Pancreas (tissue), 10 donors: Measurements from ENCODE around the gene ASH1L. TPM values are rescaled to one million over a fixed set of nuclear protein-coding genes. Genes with fewer than 3 reads are reported as not detected.
"Not testable (repeated sequence)": the region's sequence is repeated elsewhere in the genome, so short reads cannot be mapped to it uniquely, and the experiment has no call there.

ENCODE experiments used
- ATAC-seq, 4 donors: fragments of 200-7000 bp; cut with Tn5 transposase; one replicate each; pipeline versions ENCODE4 v1.8.0 to v1.9.1; 2020; ENCODE audit warnings: mild to moderate bottlenecking in 4 of 4, moderate library complexity in 4 of 4
- DNase-seq, 6 donors: peaks; one replicate each; pipeline ENCODE4 v3.0.0-alpha.2; 2020
- FAIRE-seq: peaks from 2 replicates; lab custom pipeline; 2012; peaks lifted over from hg19 to GRCh38; lab: Jason Lieb, UNC
- H3K27ac ChIP-seq, 4 donors: fragments of 200-600 bp; sonication (generic); 1 replicate in 3 of 4; 2 replicates in 1 of 4; pipeline versions ENCODE4 v1.5.0 to v1.8.0; 2020
- H3K27me3 ChIP-seq, 4 donors: fragments of 200-600 bp; one replicate each; pipeline ENCODE4 v1.8.0; 2021
- H3K36me3 ChIP-seq, 3 donors: fragments of 200-600 bp; sonication (generic) in 1 of 3; one replicate each; pipeline versions ENCODE4 v1.5.0 to v1.8.0; 2020 to 2021
- H3K4me1 ChIP-seq, 3 donors: fragments of 200-600 bp; one replicate each; pipeline ENCODE4 v1.8.0; 2021
- H3K4me3 ChIP-seq, 4 donors: fragments of 200-600 bp; sonication (generic) in 2 of 4; one replicate each; pipeline versions ENCODE4 v1.5.0 to v1.8.0; 2020 to 2021
- H3K9me3 ChIP-seq, 4 donors: fragments of 200-600 bp; one replicate each; pipeline ENCODE4 v1.8.0; 2021
- WGBS, 2 donors: extraction: QIAGEN DNeasy Blood & Tissue Kit; methylation state at CpG; one replicate each; pipeline ENCODE4 v1.1.7; 2013; 5-methylcytosine and 5-hydroxymethylcytosine counted together
- intact Hi-C, 3 donors: fragments of 100-400 bp; cut with DNase I; formaldehyde crosslinking; loops; one replicate each; pipeline versions ENCODE4 v1.11.1 to v1.14.2; 2022
- polyA plus RNA-seq, 2 donors: library from polyadenylated mRNA; stranded (reverse); fragments of 200-250 nt; gene quantifications; one replicate each; pipeline ENCODE4 v1.2.3, GENCODE V29; 2013
- total RNA-seq, 6 donors: library from RNA; stranded (reverse); fragmentation: NEBNext Ultra II Directional in 4 of 6; extraction: Animal tissue kit (Norgen Biotek cat#: 25700) in 4 of 6; gene quantifications; one replicate each; pipeline versions ENCODE4 v1.2.1 to v1.2.4, GENCODE V29; 2021 to 2023
- TF ChIP-seq, protein P1 (sequence below), 4 donors: fragments of 200-600 bp; sonication (generic) in 3 of 4; IDR thresholded peaks; one replicate each; pipeline versions ENCODE4 v1.5.0 to v1.8.0; 2021; ENCODE audit warnings: antibody characterized with exemption in 4 of 4
- donor health status: healthy with polysubstance abuse.
- donor health status: DM: no; HTN: no; CAD: no; lungs with moderate emphysema.
- donor health status: DM: no; HTN: no; CAD: no.
- donor health status: control.
- donor health status: control.
- donor health status: Bipolar disorder and iron deficiency.
- donor health status: DM: yes; HTN: yes; CAD: no.
- donor health status: DM: no; HTN: no; CAD: no.
- donor health status: DM: no; HTN: no; CAD: no.
- donor health status: DM: yes; HTN: yes; CAD: no.

Gene ASH1L
- total and polyA plus RNA-seq, 8 donors, result 6.2 to 38.6 (median 22.9) TPM

DNA sequence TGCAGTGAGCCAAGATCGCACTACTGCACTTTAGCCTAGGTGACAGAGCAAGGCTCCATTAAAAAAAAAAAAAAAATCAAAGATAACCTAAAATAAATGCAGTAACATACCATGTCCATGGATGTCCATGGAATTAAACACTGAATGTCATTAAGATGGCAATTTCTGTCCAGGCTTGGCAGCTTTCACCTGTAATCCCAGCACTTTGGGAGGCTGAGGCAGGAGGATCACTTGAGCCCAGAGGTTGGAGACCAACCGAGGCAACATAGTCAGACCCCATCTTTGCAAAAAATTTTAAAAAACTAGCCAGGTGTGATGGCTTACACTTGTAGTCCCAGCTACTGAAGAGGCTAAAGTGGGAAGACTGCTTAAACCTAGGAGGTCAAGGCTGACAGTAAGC is 141.8 kb downstream of the ASH1L start:
- DNase-seq, result no peak
- Histone ChIP-seq H3K4me3 (no peak overlapping the region), H3K27me3 (no peaks in the 10 kb centered on the region), H3K4me1 (peaks cover 0 to 4% (median 0%) of the 10 kb centered on the region in 3 donors), H3K9me3 (no peaks in the 10 kb centered on the region), H3K27ac (no peak overlapping the region), H3K36me3 (peaks cover 0 to 8% (median 0%) of the 10 kb centered on the region in 3 donors)
- WGBS, 2 donors, result 97 to 100% methylated on average over 2 of the region's 2 CpGs
- no peak for FAIRE-seq
- intact Hi-C loops, result no loop called here
- TF ChIP-seq, protein P1, sequence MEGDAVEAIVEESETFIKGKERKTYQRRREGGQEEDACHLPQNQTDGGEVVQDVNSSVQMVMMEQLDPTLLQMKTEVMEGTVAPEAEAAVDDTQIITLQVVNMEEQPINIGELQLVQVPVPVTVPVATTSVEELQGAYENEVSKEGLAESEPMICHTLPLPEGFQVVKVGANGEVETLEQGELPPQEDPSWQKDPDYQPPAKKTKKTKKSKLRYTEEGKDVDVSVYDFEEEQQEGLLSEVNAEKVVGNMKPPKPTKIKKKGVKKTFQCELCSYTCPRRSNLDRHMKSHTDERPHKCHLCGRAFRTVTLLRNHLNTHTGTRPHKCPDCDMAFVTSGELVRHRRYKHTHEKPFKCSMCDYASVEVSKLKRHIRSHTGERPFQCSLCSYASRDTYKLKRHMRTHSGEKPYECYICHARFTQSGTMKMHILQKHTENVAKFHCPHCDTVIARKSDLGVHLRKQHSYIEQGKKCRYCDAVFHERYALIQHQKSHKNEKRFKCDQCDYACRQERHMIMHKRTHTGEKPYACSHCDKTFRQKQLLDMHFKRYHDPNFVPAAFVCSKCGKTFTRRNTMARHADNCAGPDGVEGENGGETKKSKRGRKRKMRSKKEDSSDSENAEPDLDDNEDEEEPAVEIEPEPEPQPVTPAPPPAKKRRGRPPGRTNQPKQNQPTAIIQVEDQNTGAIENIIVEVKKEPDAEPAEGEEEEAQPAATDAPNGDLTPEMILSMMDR (IDR thresholded peaks at IDR 0.05), result no peak
- no peak for ATAC-seq

DNA sequence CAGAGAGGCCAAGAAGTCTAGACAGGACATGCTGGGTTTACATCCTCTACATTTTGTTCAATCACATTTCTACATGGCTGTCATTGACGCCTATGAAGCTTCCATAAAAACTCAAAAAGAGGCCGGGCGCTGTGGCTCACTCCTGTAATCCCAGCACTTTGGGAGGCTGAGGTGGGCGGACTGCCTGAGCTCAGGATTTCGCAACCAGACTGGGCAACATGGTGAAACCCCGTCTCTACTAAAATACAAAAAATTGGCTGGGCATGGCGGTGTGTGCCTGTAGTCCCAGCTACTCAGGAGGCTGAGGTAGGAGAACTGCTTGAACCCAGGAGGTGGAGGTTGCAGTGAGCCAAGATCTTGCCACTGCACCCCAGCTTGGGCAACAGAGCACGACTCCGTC is 150.8 kb downstream of the ASH1L start:
- intact Hi-C loops, result not testable (repeated sequence)
- 92 to 95% methylated on average over 9 of the region's 9 CpGs for WGBS, 2 donors
- peaks cover 0 to 18% (median 0%) of the 10 kb centered on the region in 3 donors for H3K36me3 ChIP-seq

DNA sequence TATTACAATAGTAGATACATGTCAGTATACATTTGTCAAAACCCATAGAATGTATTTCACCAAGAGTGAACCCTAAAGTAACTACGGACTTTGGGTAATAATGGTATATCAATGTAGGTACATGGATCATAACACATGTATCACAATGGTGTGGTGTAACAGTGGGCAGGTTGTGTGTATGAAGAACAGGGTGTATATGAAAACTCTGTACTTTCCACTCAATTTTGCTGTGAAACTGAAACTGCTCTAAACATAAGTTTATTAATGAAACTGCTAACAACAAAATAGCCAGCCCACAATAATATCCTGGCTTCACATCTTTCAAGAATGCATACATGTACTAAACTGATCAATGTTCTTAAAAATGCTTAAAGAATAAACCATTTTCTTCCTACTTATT is 151.7 kb downstream of the ASH1L start:
- 90 to 96% methylated on average over 1 of the region's 1 CpG for WGBS, 2 donors
- no peak overlapping the region for H3K27ac ChIP-seq
- H3K27me3 ChIP-seq, result no peaks in the 10 kb centered on the region
- ATAC-seq, result no peak
- no peak for DNase-seq
- no peaks in the 10 kb centered on the region for H3K9me3 ChIP-seq
- FAIRE-seq, result no peak
- no peak overlapping the region for H3K4me3 ChIP-seq
- no peaks in the 10 kb centered on the region for H3K4me1 ChIP-seq
- intact Hi-C loops, result no loop called here
- peaks cover 0 to 18% (median 0%) of the 10 kb centered on the region in 3 donors for H3K36me3 ChIP-seq
- TF ChIP-seq, protein P1 (IDR thresholded peaks at IDR 0.05), result no peak

More for the DNA sequence above, 150.8 kb downstream of the ASH1L start:
- DNase-seq, H3K9me3 ChIP-seq, FAIRE-seq, H3K27ac ChIP-seq, ATAC-seq, H3K4me3 ChIP-seq, H3K4me1 ChIP-seq, H3K27me3 ChIP-seq: not testable (repeated sequence)

DNA sequence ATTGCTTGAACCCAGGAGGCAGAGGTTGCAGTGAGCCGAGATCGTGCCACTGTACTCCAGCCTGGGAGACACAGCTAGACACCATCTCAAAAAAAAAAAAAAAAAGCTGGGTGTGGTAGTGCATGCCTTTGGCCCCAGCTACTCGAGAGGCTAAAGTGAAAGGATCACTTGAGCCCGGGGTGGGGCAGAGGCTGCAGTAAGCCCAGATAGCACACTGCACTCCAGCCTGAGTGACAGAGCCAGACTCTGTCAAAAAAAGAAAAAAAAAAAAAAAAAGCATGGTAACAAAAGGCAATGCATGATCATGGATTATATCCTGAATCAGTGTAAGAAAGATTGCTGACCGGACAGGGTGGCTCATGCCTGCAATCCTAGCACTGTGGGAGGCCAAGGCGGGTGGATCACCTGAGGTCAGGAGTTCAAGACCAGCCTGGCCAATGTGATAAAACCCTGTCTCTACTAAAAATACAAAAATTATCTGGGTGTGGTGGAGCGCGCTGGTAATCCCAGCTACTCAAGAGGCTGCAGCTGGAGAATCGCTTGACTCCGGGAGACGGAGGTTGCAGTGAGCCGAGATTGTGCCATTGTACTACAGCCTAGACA is 165.6 kb downstream of the ASH1L start:
- Histone ChIP-seq H3K36me3 (no peaks in the 10 kb centered on the region), H3K9me3 (no peaks in the 10 kb centered on the region), H3K27ac (no peak overlapping the region), H3K4me1 (peaks cover 0 to 9% (median 4%) of the 10 kb centered on the region in 3 donors), H3K4me3 (no peak overlapping the region), H3K27me3 (no peaks in the 10 kb centered on the region)
- 93 to 96% methylated on average over 10 to 12 of the region's 12 CpGs for WGBS, 2 donors
- intact Hi-C loops, result no loop called here
- DNase-seq (no peak), ATAC-seq (no peak), FAIRE-seq (no peak)
- TF ChIP-seq, protein P1 (IDR thresholded peaks at IDR 0.05), result no peak

DNA sequence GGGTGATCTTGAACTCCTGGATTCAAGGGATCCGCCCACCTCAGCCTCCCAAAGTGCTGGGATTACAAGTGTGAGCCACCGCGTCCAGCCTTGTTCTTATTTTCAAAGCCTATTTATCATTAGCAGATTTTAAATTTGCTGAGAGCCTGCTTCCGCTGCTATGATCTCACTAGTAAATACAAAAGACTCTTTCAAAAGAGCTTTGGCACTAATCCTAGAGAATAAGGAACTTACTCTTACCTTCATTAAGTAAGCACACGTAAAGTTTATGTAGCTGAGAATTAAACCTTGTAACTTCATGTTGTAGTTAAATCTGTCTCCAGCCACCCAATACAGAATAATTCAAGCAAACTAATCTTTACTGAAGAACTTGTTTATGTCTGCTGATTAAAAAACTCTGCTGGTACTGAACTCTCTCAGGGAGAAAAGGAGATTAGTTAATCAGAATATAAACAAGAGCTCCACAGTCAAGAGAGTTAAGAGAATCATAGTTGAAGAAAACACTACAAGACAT is 169.6 kb downstream of the ASH1L start:
- 18 to 22% methylated on average over 5 of the region's 5 CpGs for WGBS, 2 donors
- H3K27ac ChIP-seq, result peak overlapping the region; percentile 43 to 88 (median 60)

More for the DNA sequence above, 169.6 kb downstream of the ASH1L start:
- no peak for FAIRE-seq
- H3K27me3 ChIP-seq, result no peaks in the 10 kb centered on the region
- H3K4me3 ChIP-seq, result no peak overlapping the region
- DNase-seq, result peak in 2 of 6 donors; percentile 9 to 26
- intact Hi-C loops, result no loop called here
- ATAC-seq, result peak; percentile 83 to 91 (median 88)
- no peaks in the 10 kb centered on the region for H3K9me3 ChIP-seq
- H3K4me1 ChIP-seq, result peaks cover 0 to 9% (median 4%) of the 10 kb centered on the region in 3 donors
- no peaks in the 10 kb centered on the region for H3K36me3 ChIP-seq
- TF ChIP-seq, protein P1 (IDR thresholded peaks at IDR 0.05), result no peak
